ENCODE measurements around the gene ATP6AP1. TPM values are rescaled to one million over a fixed set of nuclear protein-coding genes. Genes with fewer than 3 reads are reported as not detected.
A peak's percentile ranks its signal among the peaks of the same experiment; 100 is the strongest.
"Not testable (repeated sequence)": the region's sequence is repeated elsewhere in the genome, so short reads cannot be mapped to it uniquely, and the experiment has no call there.

ATP6AP1 gene
- total and polyA plus RNA-seq, 2 of the 13 experiments (the other 11 are each of a cell fraction or from before 2014, with no cell fraction given) = 56.7 to 110 TPM

DNA sequence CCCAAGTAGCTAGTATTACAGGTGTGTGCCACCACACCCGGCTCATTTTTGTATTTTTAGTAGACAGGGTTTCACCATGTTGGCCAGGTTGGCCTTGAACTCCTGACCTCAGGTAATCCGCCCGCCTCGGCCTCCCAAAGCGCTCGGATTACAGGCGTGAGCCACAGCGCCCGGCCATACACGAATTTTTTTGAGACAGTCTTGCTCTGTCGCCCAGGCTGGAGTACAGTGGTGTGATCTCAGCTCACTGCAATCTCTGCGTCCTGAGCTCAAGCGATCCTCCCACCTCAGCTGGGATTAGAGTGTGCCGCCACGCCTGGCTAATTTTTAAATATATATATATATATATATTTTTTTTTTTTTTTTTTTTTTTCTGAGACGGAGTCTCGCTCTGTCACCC lies 32.1 kb upstream of the ATP6AP1 start:
- H3K9ac ChIP-seq (ENCODE audit: insufficient read depth, low read depth, low read length); H3K27ac ChIP-seq (ENCODE audit: extremely low read length, insufficient read depth, low read length); H3K27me3 ChIP-seq (ENCODE audit: control insufficient read depth in 1 of 2, insufficient read depth in 2 of 2, low read length in 2 of 2); H3K4me2 ChIP-seq (ENCODE audit: low read depth, low read length); H3K9me3 ChIP-seq (ENCODE audit: low read length); intact Hi-C loops (cut with micrococcal nuclease; ENCODE audit: unreplicated experiment); H3K4me3 ChIP-seq (replicated peaks in 1 of 3; ENCODE audit: insufficient read depth in 1 of 3, low read depth in 2 of 3, low read length in 3 of 3); CTCF ChIA-PET (ENCODE audit: low intra/inter-chr PET ratio, low total read pairs); FAIRE-seq; BruUV-seq (replicated peaks); H2AFZ ChIP-seq (ENCODE audit: low read length); DNase-seq (ENCODE audit: low spot score); ATAC-seq; in situ Hi-C loops (cut with HindIII; ENCODE audit: extremely low pct_ligation_motif_present, low pct_unique_long_range_greater_than_20kb): not testable (repeated sequence)
- Histone ChIP-seq H4K20me1 (ENCODE audit: insufficient read depth, low read length) (peaks cover 21% of the 10 kb centered on the region; the same call in 1 of the 2 replicates), H3K36me3 (replicated peaks in 1 of 2; ENCODE audit: control insufficient read depth in 1 of 2, insufficient read depth in 2 of 2, low read length in 2 of 2) (peaks cover 6 to 22% of the 10 kb centered on the region in 2 experiments; a peak in 4 of 5 replicates), H3K79me2 (ENCODE audit: insufficient read depth, low read length) (peaks cover 21% of the 10 kb centered on the region), H3K4me1 (ENCODE audit: insufficient read depth, low read length) (peaks cover 25% of the 10 kb centered on the region)
- 0 out of 2 replicates have a peak, but pooled peaks have one; percentile 38 for TF ChIP-seq ZNF460 (CRISPR knock-in tag; IDR thresholded peaks at IDR 0.05; ENCODE audit: borderline replicate concordance)
- WGBS (ENCODE audit: low lambda C conversion rate) = 93% methylated on average over 16 of the region's 17 CpGs
- POLR2A ChIA-PET = interaction anchor here (6.3 kb wide), 1 partner anchor 14 kb away, joined by 75 read pairs; the partner anchor contains the start of genes DNASE1L1 and TAFAZZIN

DNA sequence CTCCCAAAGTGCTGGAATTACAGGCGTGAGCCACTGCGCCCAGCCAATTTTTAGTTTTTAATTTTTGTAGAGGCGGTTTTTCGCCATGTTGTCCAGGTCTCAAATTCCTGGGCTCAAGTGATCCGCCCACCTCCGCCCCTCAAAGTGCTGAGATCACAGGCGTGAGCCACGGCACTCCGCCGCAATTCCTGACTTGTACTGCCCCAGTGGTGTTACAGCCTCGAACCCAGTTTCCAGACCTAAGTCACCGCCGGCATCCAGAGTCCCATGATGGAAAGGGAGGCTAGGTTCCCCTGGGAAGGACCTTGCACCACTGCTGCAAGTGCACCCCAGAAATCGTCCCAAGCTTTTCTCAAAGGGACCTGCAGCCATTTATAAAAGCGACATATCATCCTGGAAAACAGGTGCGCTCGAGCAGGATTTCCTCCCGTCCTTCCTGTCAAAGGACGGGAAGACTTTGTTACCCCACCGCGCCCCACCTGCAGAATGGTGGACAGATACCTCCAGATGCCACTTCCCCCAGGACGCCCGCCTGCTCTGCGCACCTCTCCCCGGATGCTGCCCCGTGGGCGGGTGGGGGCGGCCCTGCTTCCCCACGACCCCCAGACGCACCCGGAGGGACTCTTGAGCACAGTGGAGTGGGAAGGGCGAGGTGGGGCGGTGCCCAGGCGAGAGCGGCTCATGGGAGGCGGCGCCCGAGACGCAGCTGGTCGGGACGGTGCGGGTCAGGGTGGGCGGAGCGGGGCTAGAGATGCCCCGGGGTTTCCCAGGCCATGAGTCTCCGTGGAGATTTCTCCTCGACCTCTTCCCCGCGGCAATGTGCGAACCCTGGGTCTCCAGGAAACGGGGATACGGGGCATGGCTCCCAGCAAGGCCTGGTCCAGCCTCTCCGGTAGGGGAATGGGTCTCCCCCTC lies 31.2 kb upstream of the ATP6AP1 start:
- BruUV-seq (replicated peaks) = no TSS peak
- peaks cover 6 to 22% of the 10 kb centered on the region in 2 experiments; a peak in 4 of 5 replicates for H3K36me3 ChIP-seq (replicated peaks in 1 of 2; ENCODE audit: control insufficient read depth in 1 of 2, insufficient read depth in 2 of 2, low read length in 2 of 2)
- intact Hi-C loops (cut with micrococcal nuclease; ENCODE audit: unreplicated experiment) = no loop called here
- H4K20me1 ChIP-seq (ENCODE audit: insufficient read depth, low read length) = peaks cover 21% of the 10 kb centered on the region; the same call in 1 of the 2 replicates
- no peaks in the 10 kb centered on the region; a peak in 1 of 5 replicates for H3K27me3 ChIP-seq (ENCODE audit: control insufficient read depth in 1 of 2, insufficient read depth in 2 of 2, low read length in 2 of 2)
- WGBS (ENCODE audit: low lambda C conversion rate) = 22% methylated on average over 9 of the region's 53 CpGs
- peak overlapping the region; percentile 52 to 77 (median 73) for H3K4me3 ChIP-seq (replicated peaks in 1 of 3; ENCODE audit: insufficient read depth in 1 of 3, low read depth in 2 of 3, low read length in 3 of 3)
- in situ Hi-C loops (cut with HindIII; ENCODE audit: extremely low pct_ligation_motif_present, low pct_unique_long_range_greater_than_20kb) = no loop called here
- H3K4me1 ChIP-seq (ENCODE audit: insufficient read depth, low read length) = peaks cover 32% of the 10 kb centered on the region
- peak overlapping the region; percentile 98 for H3K27ac ChIP-seq (ENCODE audit: extremely low read length, insufficient read depth, low read length)
- H3K9ac ChIP-seq (ENCODE audit: insufficient read depth, low read depth, low read length) = peak overlapping the region; percentile 97
- no peak overlapping the region for H2AFZ ChIP-seq (ENCODE audit: low read length)
- POLR2A ChIA-PET = interaction anchor here (0.8 to 6.3 kb wide), 26 partner anchors 13 to 145 kb away, joined by 3 to 75 read pairs (median 5); partner anchors contain the start of genes ATP6AP1, DNASE1L1, EMD and FAM3A
- no peaks in the 10 kb centered on the region for H3K9me3 ChIP-seq (ENCODE audit: low read length)
- CTCF ChIA-PET (ENCODE audit: low intra/inter-chr PET ratio, low total read pairs) = no interaction called here
- H3K79me2 ChIP-seq (ENCODE audit: insufficient read depth, low read length) = peaks cover 21% of the 10 kb centered on the region
- DNase-seq (ENCODE audit: low spot score) (peak; percentile 40), ATAC-seq (peak; percentile 66), FAIRE-seq (no peak)
- H3K4me2 ChIP-seq (ENCODE audit: low read depth, low read length) = peak overlapping the region; percentile 84
- TF ChIP-seq, protein P1, sequence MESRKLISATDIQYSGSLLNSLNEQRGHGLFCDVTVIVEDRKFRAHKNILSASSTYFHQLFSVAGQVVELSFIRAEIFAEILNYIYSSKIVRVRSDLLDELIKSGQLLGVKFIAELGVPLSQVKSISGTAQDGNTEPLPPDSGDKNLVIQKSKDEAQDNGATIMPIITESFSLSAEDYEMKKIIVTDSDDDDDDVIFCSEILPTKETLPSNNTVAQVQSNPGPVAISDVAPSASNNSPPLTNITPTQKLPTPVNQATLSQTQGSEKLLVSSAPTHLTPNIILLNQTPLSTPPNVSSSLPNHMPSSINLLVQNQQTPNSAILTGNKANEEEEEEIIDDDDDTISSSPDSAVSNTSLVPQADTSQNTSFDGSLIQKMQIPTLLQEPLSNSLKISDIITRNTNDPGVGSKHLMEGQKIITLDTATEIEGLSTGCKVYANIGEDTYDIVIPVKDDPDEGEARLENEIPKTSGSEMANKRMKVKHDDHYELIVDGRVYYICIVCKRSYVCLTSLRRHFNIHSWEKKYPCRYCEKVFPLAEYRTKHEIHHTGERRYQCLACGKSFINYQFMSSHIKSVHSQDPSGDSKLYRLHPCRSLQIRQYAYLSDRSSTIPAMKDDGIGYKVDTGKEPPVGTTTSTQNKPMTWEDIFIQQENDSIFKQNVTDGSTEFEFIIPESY (CRISPR knock-in tag; IDR thresholded peaks at IDR 0.05) = no peak
- no peak for TF ChIP-seq REXO4 (CRISPR knock-in tag; IDR thresholded peaks at IDR 0.05; ENCODE audit: borderline replicate concordance)
- TF ChIP-seq ZNF101 (CRISPR knock-in tag; IDR thresholded peaks at IDR 0.05; ENCODE audit: borderline replicate concordance, low read depth) = 0 out of 2 replicates have a peak, but pooled peaks have one; percentile 6
- TF ChIP-seq PHF8 (CRISPR knock-in tag; IDR thresholded peaks at IDR 0.05) = peak; percentile 41; the same call in 1 of the 2 replicates
- peak; percentile 13; the same call in 1 of the 2 replicates for TF ChIP-seq ZNF138 (CRISPR knock-in tag; IDR thresholded peaks at IDR 0.05; ENCODE audit: low read depth)
- 0 out of 2 replicates have a peak, but pooled peaks have one; percentile 35 for TF ChIP-seq ZNF790 (CRISPR knock-in tag; IDR thresholded peaks at IDR 0.05; ENCODE audit: borderline replicate concordance)
- TF ChIP-seq NONO (IDR thresholded peaks at IDR 0.05) = no peak
- TF ChIP-seq NONO (CRISPR knock-in tag; conservative IDR thresholded peaks at IDR 0.05) = 0 out of 2 replicates have a peak, but pooled peaks have one; percentile 11
- TF ChIP-seq ZNF564 (CRISPR knock-in tag; IDR thresholded peaks at IDR 0.05) = peak; percentile 9; the same call in 1 of the 2 replicates
- peak; percentile 26; the same call in 1 of the 2 replicates for TF ChIP-seq ZNF12 (CRISPR knock-in tag; IDR thresholded peaks at IDR 0.05)
- no peak for TF ChIP-seq ZNF337 (CRISPR knock-in tag; IDR thresholded peaks at IDR 0.05; ENCODE audit: borderline replicate concordance, low read depth)
- peak; percentile 25; the same call in 1 of the 2 replicates for TF ChIP-seq ZNF709 (CRISPR knock-in tag; IDR thresholded peaks at IDR 0.05)
- peak; percentile 6; the same call in 1 of the 2 replicates for TF ChIP-seq POLR2AphosphoS5 (IDR thresholded peaks at IDR 0.05; ENCODE audit: low read depth, low read length)
- peak; percentile 55; the same call in 1 of the 2 replicates for TF ChIP-seq SP5 (CRISPR knock-in tag; IDR thresholded peaks at IDR 0.05; ENCODE audit: borderline replicate concordance, low read depth)
